SK-N-SH (cell line): ENCODE data around the gene H6PD. TPM values are rescaled to one million over a fixed set of nuclear protein-coding genes. Genes with fewer than 3 reads are reported as not detected.

Source experiments
- CTCF ChIA-PET: fragments of 300-600, 350-600 bp; formaldehyde crosslinking; extraction: SDS; loops from one replicate; lab custom pipeline; 2021; lab: Yijun Ruan, JAX
- POLR2A ChIA-PET: fragments of 350-600 bp; sonication (Branson Sonifier 250); formaldehyde crosslinking; extraction: SDS; loops from one replicate; lab custom pipeline; 2020; ENCODE audit warnings: antibody characterized with exemption, inconsistent platforms; lab: Yijun Ruan, JAX
- DNase-seq: peaks from one replicate; pipeline ENCODE4 v3.0.0; 2012
- H2AFZ ChIP-seq: fragments of 200-600 bp; sonication (generic); 2 replicates; pipeline ENCODE4 v1.8.1; 2016; ENCODE audit warnings: antibody characterized with exemption, mild to moderate bottlenecking, low read depth
- H3F3A ChIP-seq: fragments of 200-600 bp; sonication (generic); replicated peaks from 2 replicates; pipeline ENCODE3; 2016; ENCODE audit warnings: antibody characterized with exemption, mild to moderate bottlenecking; ENCODE audit not compliant: insufficient read depth
- H3K27ac ChIP-seq, 2 experiments: fragments of 200-500 bp in 1 of 2; fragments of 200-600 bp in 1 of 2; sonication (Bioruptor generic) in 1 of 2; sonication (generic), shearing (Covaris generic) in 1 of 2; 2 replicates each; pipeline versions ENCODE4 v1.5.1 to v1.6.1; 2014 to 2016; ENCODE audit warnings: low read depth in 2 of 2, inconsistent platforms in 1 of 2, low read length in 1 of 2, mild to moderate bottlenecking in 1 of 2, mixed read lengths in 1 of 2
- H3K27me3 ChIP-seq: fragments of 200-600 bp; sonication (generic), shearing (Covaris generic); 2 replicates; pipeline ENCODE4 v1.6.1; 2016; ENCODE audit warnings: mixed run types; ENCODE audit not compliant: insufficient read depth
- H3K36me3 ChIP-seq, 2 experiments: fragments of 200-500 bp in 1 of 2; fragments of 200-600 bp in 1 of 2; sonication (Bioruptor generic) in 1 of 2; sonication (generic) in 1 of 2; replicated peaks in 1 of 2; 2 replicates each; pipeline versions ENCODE3 to v1.5.1; 2014 to 2016; ENCODE audit warnings: low read length in 1 of 2, mild to moderate bottlenecking in 1 of 2; ENCODE audit not compliant: insufficient read depth in 2 of 2, control insufficient read depth in 1 of 2
- H3K4me1 ChIP-seq, 2 experiments: fragments of 200-500 bp in 1 of 2; fragments of 200-600 bp in 1 of 2; sonication (Bioruptor generic) in 1 of 2; sonication (generic), shearing (Covaris generic) in 1 of 2; 2 replicates each; pipeline versions ENCODE4 v1.5.1 to v1.6.1; 2014 to 2016; ENCODE audit warnings: low read depth in 1 of 2, low read length in 1 of 2, mixed run types in 1 of 2; ENCODE audit not compliant: insufficient read depth in 2 of 2, control insufficient read depth in 1 of 2
- H3K4me2 ChIP-seq: fragments of 200-600 bp; sonication (generic), shearing (Covaris generic); 2 replicates; pipeline ENCODE4 v1.6.1; 2017; ENCODE audit warnings: mixed run types
- H3K4me3 ChIP-seq, 2 experiments: fragments of 200-500 bp in 1 of 2; fragments of 200-600 bp in 1 of 2; sonication (Bioruptor generic) in 1 of 2; sonication (generic), shearing (Covaris generic) in 1 of 2; 2 replicates each; pipeline versions ENCODE4 v1.5.1 to v1.8.1; 2014 to 2016; ENCODE audit warnings: low read depth in 2 of 2, inconsistent platforms in 1 of 2, low read length in 1 of 2, mild to moderate bottlenecking in 1 of 2, mixed read lengths in 1 of 2, moderate library complexity in 1 of 2
- H3K79me2 ChIP-seq: fragments of 200-600 bp; sonication (generic); 2 replicates; pipeline ENCODE4 v1.8.1; 2017; ENCODE audit warnings: mild to moderate bottlenecking; ENCODE audit not compliant: insufficient read depth
- H3K9ac ChIP-seq: fragments of 200-600 bp; sonication (generic); 2 replicates; pipeline ENCODE4 v1.6.1; 2017; ENCODE audit warnings: mixed run types
- H3K9me2 ChIP-seq: fragments of 200-600 bp; sonication (generic); 2 replicates; pipeline ENCODE4 v1.6.1; 2017; ENCODE audit warnings: mixed run types
- H3K9me3 ChIP-seq: fragments of 200-600 bp; sonication (generic); 2 replicates; pipeline ENCODE4 v1.6.1; 2017; ENCODE audit warnings: mixed run types, mild to moderate bottlenecking, moderate library complexity
- H4K20me1 ChIP-seq: fragments of 200-600 bp; sonication (generic); 2 replicates; pipeline ENCODE4 v1.6.1; 2017; ENCODE audit warnings: mild to moderate bottlenecking, mixed run types; ENCODE audit not compliant: insufficient read depth
- ELF1 ChIP-seq: IDR thresholded peaks from 2 replicates; pipeline ENCODE4 v1.4.0; 2012
- EP300 ChIP-seq, 2 experiments: IDR thresholded peaks; 2 replicates each; pipeline versions ENCODE4 v1.4.0 to v1.6.1; 2012; ENCODE audit warnings: borderline replicate concordance in 1 of 2, low read depth in 1 of 2, low read length in 1 of 2
- EZH2phosphoT487 ChIP-seq: fragments of 200-600 bp; sonication (generic); IDR thresholded peaks from 2 replicates; pipeline ENCODE4 v1.6.1; 2017; ENCODE audit warnings: low read depth, mixed run types, mild to moderate bottlenecking, antibody characterized with exemption, moderate library complexity, borderline replicate concordance
- FOXJ3 ChIP-seq: sonication (generic); formaldehyde crosslinking; IDR thresholded peaks from 2 replicates; pipeline ENCODE4 v1.5.1; 2020; ENCODE audit warnings: mild to moderate bottlenecking, missing genetic modification reagents
- GATA2 ChIP-seq: sonication (generic); formaldehyde crosslinking; IDR thresholded peaks from 2 replicates; pipeline ENCODE4 v1.5.0; 2020; ENCODE audit warnings: mild to moderate bottlenecking, missing genetic modification reagents
- JUND ChIP-seq: IDR thresholded peaks from 2 replicates; pipeline ENCODE4 v1.4.0; 2012
- MXI1 ChIP-seq: IDR thresholded peaks from 2 replicates; pipeline ENCODE4 v1.6.1; 2012; ENCODE audit warnings: mild to moderate bottlenecking, low read depth, low read length, improper control_type of control experiment
- NRF1 ChIP-seq: IDR thresholded peaks from 2 replicates; pipeline ENCODE4 v1.6.1; 2012; ENCODE audit warnings: low read depth, mild to moderate bottlenecking, low read length
- RAD21 ChIP-seq: IDR thresholded peaks from 2 replicates; pipeline ENCODE4 v1.6.1; 2012; ENCODE audit warnings: mild to moderate bottlenecking, low read length
- RCOR1 ChIP-seq: fragments of 150-350 bp; IDR thresholded peaks from 2 replicates; pipeline ENCODE4 v1.6.1; 2017; ENCODE audit warnings: antibody characterized with exemption, low read length
- SIN3A ChIP-seq: IDR thresholded peaks from 2 replicates; pipeline ENCODE4 v1.6.1; 2012; ENCODE audit warnings: low read depth, mild to moderate bottlenecking, low read length, moderate library complexity, borderline replicate concordance
- SMC3 ChIP-seq: IDR thresholded peaks from 2 replicates; pipeline ENCODE4 v1.6.1; 2012; ENCODE audit warnings: low read depth, low read length, improper control_type of control experiment
- TAF1 ChIP-seq: IDR thresholded peaks from 2 replicates; pipeline ENCODE4 v1.6.1; 2012; ENCODE audit warnings: low read depth, mild to moderate bottlenecking, low read length, moderate library complexity, borderline replicate concordance
- TEAD4 ChIP-seq: IDR thresholded peaks from 2 replicates; pipeline ENCODE4 v1.4.0; 2012; ENCODE audit warnings: mild to moderate bottlenecking, borderline replicate concordance; ENCODE audit not compliant: insufficient read depth
- YY1 ChIP-seq: IDR thresholded peaks from 2 replicates; pipeline ENCODE4 v1.4.0; 2012; ENCODE audit warnings: low read depth, mild to moderate bottlenecking
- WGBS: methylation state at CpG from one replicate; pipeline ENCODE4 v1.1.6; 2017; ENCODE audit warnings: low lambda C conversion rate; 5-methylcytosine and 5-hydroxymethylcytosine counted together
- polyA plus RNA-seq, 3 experiments: library from polyadenylated mRNA; depleted of rRNA; stranded (reverse); fragments of >200 nt; gene quantifications; 2 replicates each; pipeline ENCODE4 v1.2.3, GENCODE V29; 2012
- TF ChIP-seq, protein P1 (sequence below): fragments of 200-600 bp; sonication (generic); IDR thresholded peaks from 2 replicates; pipeline ENCODE4 v1.6.1; 2017; ENCODE audit warnings: antibody characterized with exemption, mild to moderate bottlenecking, moderate library complexity
- TF ChIP-seq, protein P2 (sequence below): fragments of 150-350 bp; IDR thresholded peaks from 2 replicates; pipeline ENCODE4 v1.6.1; 2016; ENCODE audit warnings: mild to moderate bottlenecking, low read depth, low read length
- TF ChIP-seq, protein P3 (sequence below): IDR thresholded peaks from 2 replicates; pipeline ENCODE4 v1.6.1; 2012; ENCODE audit warnings: mild to moderate bottlenecking, low read depth, low read length, moderate library complexity

The H6PD gene
- polyA plus RNA-seq, 1 of the 3 experiments (the other 2 are of a cell fraction), result 19.1 TPM

DNA sequence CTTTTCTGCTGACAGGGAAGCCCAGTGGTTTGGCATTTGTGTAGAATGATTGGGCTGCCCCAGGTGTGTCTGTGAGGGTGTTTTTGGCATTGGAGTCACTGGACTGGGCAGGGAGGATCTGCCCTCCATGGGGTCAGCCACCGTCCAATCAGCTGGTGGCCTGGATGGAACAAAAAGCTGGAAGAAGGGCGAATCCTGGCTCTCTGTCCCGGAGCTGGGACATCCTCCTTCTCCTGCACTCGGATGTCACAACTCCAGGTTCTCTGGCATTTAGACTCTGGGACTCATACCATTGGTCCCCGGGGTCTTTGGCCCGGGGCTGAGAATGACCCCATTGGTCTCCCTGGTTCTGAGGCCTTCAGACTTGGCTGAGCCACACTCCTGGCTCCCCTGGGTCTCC, 69.3 kb downstream of the H6PD start:
- DNase-seq, result no peak
- Histone ChIP-seq H3K9me3 (no peaks in the 10 kb centered on the region), H3K79me2 (peaks cover 73% of the 10 kb centered on the region), H3K4me3 (no peak overlapping the region), H3K36me3 (no peaks in the 10 kb centered on the region), H3K9ac (no peak overlapping the region), H3K27me3 (no peaks in the 10 kb centered on the region), H3F3A (peaks cover 17% of the 10 kb centered on the region), H3K27ac (peak overlapping the region; percentile 75 to 92), H3K9me2 (no peaks in the 10 kb centered on the region), H3K4me1 (peaks cover 7 to 14% of the 10 kb centered on the region in 2 experiments), H3K4me2 (no peak overlapping the region), H4K20me1 (peaks cover 49% of the 10 kb centered on the region), H2AFZ (no peak overlapping the region)
- WGBS, result 94% methylated on average over 5 of the region's 6 CpGs
- ChIA-PET POLR2A (no interaction called here), CTCF (interaction anchor here (0.8 kb wide), 1 partner anchor 9 kb away, joined by 3 read pairs; no protein-coding TSS in a partner anchor)
- TF ChIP-seq NRF1, result no peak
- no peak for TF ChIP-seq SMC3
- TF ChIP-seq RCOR1, result no peak
- no peak for TF ChIP-seq RAD21
- TF ChIP-seq EP300 (IDR thresholded peaks at IDR 0.05; ENCODE audit: borderline replicate concordance in 1 of 2, low read depth in 1 of 2, low read length in 1 of 2), result no peak

DNA sequence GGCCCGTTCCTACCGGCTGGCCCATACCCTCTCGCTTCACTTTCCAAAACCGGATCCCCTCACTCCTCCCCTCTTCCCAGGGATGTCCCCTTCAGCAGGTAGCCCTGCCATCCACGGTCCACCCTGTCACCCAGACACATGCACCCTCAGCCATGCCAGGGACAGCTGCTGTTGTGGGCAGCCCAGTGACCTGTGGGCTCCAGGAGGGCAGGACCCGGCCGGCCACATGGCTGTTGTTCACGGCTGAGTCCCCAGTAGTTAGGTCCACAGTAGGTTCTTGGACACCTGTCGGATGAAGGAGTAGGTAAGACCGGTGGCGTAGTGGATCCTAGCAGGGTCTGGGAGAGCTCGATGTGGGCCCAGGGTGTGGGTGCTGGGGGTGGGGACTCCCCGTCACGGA, 70.6 kb downstream of the H6PD start:
- WGBS, result 98% methylated on average over 9 of the region's 14 CpGs
- H3K9ac ChIP-seq, result no peak overlapping the region
- peaks cover 69% of the 10 kb centered on the region for H3K79me2 ChIP-seq
- H3K4me3 ChIP-seq, result no peak overlapping the region
- no peaks in the 10 kb centered on the region for H3K9me3 ChIP-seq
- H3F3A ChIP-seq, result peaks cover 17% of the 10 kb centered on the region
- no peak overlapping the region for H3K27ac ChIP-seq
- DNase-seq, result no peak
- POLR2A ChIA-PET, result no interaction called here
- H2AFZ ChIP-seq, result no peak overlapping the region
- TF ChIP-seq, protein P1, sequence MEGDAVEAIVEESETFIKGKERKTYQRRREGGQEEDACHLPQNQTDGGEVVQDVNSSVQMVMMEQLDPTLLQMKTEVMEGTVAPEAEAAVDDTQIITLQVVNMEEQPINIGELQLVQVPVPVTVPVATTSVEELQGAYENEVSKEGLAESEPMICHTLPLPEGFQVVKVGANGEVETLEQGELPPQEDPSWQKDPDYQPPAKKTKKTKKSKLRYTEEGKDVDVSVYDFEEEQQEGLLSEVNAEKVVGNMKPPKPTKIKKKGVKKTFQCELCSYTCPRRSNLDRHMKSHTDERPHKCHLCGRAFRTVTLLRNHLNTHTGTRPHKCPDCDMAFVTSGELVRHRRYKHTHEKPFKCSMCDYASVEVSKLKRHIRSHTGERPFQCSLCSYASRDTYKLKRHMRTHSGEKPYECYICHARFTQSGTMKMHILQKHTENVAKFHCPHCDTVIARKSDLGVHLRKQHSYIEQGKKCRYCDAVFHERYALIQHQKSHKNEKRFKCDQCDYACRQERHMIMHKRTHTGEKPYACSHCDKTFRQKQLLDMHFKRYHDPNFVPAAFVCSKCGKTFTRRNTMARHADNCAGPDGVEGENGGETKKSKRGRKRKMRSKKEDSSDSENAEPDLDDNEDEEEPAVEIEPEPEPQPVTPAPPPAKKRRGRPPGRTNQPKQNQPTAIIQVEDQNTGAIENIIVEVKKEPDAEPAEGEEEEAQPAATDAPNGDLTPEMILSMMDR, result no peak
- TF ChIP-seq, protein P2, sequence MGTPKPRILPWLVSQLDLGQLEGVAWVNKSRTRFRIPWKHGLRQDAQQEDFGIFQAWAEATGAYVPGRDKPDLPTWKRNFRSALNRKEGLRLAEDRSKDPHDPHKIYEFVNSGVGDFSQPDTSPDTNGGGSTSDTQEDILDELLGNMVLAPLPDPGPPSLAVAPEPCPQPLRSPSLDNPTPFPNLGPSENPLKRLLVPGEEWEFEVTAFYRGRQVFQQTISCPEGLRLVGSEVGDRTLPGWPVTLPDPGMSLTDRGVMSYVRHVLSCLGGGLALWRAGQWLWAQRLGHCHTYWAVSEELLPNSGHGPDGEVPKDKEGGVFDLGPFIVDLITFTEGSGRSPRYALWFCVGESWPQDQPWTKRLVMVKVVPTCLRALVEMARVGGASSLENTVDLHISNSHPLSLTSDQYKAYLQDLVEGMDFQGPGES, result no peak
- TF ChIP-seq NRF1, result no peak
- no peak for TF ChIP-seq MXI1
- no peak for TF ChIP-seq YY1
- TF ChIP-seq JUND, result no peak
- no peak for TF ChIP-seq RCOR1
- TF ChIP-seq ELF1, result no peak
- no peak for TF ChIP-seq EZH2phosphoT487
- no peak for TF ChIP-seq SMC3
- TF ChIP-seq TAF1, result no peak
- TF ChIP-seq TEAD4, result no peak
- no peak for TF ChIP-seq SIN3A
- TF ChIP-seq, protein P3, sequence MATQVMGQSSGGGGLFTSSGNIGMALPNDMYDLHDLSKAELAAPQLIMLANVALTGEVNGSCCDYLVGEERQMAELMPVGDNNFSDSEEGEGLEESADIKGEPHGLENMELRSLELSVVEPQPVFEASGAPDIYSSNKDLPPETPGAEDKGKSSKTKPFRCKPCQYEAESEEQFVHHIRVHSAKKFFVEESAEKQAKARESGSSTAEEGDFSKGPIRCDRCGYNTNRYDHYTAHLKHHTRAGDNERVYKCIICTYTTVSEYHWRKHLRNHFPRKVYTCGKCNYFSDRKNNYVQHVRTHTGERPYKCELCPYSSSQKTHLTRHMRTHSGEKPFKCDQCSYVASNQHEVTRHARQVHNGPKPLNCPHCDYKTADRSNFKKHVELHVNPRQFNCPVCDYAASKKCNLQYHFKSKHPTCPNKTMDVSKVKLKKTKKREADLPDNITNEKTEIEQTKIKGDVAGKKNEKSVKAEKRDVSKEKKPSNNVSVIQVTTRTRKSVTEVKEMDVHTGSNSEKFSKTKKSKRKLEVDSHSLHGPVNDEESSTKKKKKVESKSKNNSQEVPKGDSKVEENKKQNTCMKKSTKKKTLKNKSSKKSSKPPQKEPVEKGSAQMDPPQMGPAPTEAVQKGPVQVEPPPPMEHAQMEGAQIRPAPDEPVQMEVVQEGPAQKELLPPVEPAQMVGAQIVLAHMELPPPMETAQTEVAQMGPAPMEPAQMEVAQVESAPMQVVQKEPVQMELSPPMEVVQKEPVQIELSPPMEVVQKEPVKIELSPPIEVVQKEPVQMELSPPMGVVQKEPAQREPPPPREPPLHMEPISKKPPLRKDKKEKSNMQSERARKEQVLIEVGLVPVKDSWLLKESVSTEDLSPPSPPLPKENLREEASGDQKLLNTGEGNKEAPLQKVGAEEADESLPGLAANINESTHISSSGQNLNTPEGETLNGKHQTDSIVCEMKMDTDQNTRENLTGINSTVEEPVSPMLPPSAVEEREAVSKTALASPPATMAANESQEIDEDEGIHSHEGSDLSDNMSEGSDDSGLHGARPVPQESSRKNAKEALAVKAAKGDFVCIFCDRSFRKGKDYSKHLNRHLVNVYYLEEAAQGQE, result no peak
- TF ChIP-seq GATA2 (CRISPR knock-in tag), result no peak
- no peak for TF ChIP-seq FOXJ3 (CRISPR knock-in tag)
- TF ChIP-seq, all 33 proteins: peak for 0
- H3K9me2 ChIP-seq, result no peaks in the 10 kb centered on the region
- peaks cover 56% of the 10 kb centered on the region for H4K20me1 ChIP-seq
- H3K4me1 ChIP-seq, result peaks cover 7 to 14% of the 10 kb centered on the region in 2 experiments
- CTCF ChIA-PET, result no interaction called here
- no peaks in the 10 kb centered on the region for H3K36me3 ChIP-seq
- H3K27me3 ChIP-seq, result no peaks in the 10 kb centered on the region
- no peak overlapping the region for H3K4me2 ChIP-seq
